Measurements from ENCODE around the gene SSU72.
"Not testable (repeated sequence)": the region's sequence is repeated elsewhere in the genome, so short reads cannot be mapped to it uniquely, and the experiment has no call there.

Gene SSU72

DNA sequence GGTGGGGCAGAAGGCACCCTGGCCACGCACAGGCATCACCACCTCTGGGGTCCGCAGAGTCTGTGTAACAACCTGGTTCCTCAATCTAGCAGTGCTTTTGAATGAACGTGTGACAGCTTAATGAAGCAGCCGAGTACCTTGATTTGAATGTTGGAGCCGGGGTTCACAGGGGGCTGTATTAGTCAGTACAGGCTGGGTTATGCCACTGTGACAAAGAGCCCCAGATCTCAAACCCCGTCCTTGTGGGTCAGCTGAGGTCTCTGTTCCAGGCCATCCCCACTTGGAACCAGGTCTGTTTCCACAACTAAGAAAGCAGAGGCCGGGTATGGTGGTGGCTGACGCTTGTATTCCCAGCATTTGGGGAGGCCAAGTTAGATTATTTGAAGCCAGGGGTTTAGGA is 44.7 kb downstream of the SSU72 start:
- DNase-seq = no peak

GRCh38 chr1:1529321-1529720 is 45.3 kb downstream of the SSU72 start:
- DNase-seq = no peak

DNA sequence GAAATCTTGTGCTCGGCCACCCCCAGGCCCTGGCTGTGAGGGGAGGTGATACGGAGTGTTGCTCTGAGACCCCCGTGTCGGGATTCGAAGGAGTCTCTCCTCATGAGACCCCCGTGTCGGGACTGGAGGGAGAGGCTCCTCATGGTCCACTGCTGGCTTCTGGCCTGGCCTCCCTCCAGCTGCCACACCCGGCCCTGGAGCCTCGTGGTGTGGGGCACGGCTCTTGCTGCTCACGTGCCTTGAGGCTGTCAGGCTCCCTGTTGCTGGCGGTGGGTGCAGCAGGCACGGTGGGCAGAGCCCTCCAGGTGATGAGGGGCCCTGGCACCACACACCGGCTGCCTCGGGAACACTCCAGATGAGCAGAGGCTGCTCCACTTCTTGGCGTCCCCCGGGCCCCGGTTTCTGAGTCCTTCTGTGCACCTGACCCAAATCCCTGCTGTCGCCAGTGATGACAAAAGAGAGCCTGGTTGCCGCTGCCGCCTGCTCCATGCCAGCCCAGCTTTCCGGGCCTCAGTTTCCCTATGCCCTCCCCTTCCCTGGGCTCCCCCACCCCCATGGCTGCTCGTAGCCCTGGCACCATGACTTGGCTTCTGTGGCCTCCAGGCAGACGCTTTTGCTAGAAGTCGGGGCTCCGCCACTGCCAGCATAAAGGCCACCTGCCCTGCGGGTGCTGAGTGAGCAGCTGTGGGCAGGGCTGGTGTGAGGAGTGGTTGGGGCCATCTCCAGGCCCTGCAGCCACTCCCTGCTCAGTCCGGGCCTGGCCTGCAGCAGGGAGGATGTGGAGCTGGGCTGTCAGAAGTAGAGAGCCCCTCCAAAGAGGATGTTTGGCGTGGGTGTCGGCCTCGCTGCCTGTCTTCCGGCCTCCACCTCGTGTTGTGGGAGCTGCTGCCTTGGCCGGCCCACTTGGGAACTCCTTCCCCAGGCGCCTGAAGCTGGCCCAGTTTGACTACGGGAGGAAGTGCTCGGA is 46.1 kb downstream of the SSU72 start:
- no peak for DNase-seq

DNA sequence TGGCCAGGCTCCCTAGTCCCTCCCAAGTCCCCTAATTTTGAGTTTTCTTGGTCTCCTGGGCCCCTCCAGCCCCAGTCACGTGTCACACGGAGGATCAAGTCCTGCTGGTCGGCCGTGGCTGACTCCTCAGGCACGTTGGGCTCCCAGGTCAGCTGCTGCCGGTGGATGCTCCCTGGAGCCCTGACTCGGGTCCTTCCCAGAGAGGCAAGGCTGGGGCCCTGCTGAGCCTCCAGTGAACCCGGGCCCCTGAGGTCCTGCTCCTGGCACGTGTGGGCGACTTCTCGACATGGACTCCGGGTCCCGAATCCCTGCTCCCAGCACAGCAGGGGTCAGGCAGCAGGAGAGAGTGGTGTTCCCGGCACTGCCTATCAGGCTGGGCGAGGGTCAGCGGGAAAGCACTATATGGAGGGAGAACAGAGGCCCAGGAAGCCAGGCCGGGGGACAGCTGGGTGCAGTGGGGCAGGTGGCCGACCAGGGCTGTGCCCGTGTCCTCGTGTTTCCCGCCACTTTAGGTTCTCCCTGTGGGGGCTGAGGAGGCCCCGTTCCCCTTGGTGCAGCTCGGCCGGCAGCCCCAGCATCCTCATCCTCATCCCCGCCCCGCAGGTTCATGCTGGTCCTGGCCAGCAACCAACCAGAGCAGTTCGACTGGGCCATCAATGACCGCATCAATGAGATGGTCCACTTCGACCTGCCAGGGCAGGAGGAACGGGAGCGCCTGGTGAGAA is 47.4 kb downstream of the SSU72 start:
- DNase-seq = no peak

GRCh38 chr1:1526476-1526875 is 48.2 kb downstream of the SSU72 start:
- DNase-seq = not testable (repeated sequence)

DNA sequence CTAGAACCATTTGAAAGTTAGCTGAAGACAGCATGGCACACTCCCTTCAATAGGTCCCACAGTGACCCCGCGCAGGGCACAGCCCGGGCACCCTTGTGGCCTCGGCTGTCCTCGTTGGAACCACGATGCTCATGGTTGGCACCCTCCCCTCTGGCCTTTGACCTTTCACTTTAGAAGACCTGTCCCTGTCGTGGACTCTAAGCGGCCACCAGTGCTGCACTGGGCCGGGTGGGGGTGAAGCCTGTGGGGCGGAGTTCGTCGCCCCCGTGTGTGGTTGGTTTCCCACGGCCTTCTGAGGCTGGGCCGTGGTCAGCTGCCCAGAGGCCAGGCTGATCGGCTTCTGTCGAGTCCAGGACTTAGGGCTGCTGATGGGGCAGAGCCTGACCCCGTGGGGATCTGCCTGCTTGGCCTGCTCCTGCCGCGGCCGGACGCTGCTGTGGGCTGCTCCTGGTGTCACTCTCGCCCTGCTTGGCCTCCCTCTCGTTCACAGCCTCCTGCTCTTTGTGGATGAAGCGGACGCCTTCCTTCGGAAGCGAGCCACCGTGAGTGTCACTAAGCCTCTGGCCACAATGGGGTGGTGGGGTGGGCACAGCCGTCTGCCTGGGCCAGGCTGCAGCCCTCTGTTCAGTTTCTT is 49.8 kb downstream of the SSU72 start:
- not testable (repeated sequence) for DNase-seq

- DNase-seq = peak in 6 of 56 donors; percentile 9 to 38 (median 26)
Measured at GRCh38 chr1:1523651-1524050, 51.0 kb downstream of the SSU72 start.

DNA sequence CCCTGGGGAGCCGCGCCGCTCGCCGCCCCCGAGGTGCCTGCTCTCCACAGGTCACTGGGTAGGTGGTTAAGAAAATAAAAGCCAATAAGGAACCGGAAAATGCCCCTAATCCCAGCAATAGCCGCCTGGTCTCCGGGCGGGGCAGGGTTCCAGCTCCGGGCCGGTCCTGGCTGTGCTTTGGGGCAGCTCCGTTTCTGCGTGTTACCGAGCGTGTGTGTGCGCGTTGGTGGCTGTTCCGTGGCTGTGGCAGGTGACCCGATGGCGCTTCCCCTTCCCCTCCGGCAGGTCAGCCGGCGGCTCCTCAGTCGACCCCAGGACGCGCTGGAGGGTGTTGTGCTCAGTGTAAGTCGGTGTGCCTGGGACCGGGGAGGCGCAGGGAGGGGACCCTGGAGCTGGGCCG is 51.4 kb downstream of the SSU72 start:
- DNase-seq = not testable (repeated sequence)

- DNase-seq = not testable (repeated sequence)
Measured at GRCh38 chr1:1522536-1522935, 52.1 kb downstream of the SSU72 start.

- no peak for DNase-seq
Measured at GRCh38 chr1:1521331-1521730, 53.3 kb downstream of the SSU72 start.

GRCh38 chr1:1519805-1520505 is 54.7 kb downstream of the SSU72 start:
- DNase-seq = not testable (repeated sequence)

GRCh38 chr1:1518621-1519007 is 56.0 kb downstream of the SSU72 start:
- DNase-seq = not testable (repeated sequence)

GRCh38 chr1:1517973-1518620 is 56.6 kb downstream of the SSU72 start:
- DNase-seq = no peak

DNA sequence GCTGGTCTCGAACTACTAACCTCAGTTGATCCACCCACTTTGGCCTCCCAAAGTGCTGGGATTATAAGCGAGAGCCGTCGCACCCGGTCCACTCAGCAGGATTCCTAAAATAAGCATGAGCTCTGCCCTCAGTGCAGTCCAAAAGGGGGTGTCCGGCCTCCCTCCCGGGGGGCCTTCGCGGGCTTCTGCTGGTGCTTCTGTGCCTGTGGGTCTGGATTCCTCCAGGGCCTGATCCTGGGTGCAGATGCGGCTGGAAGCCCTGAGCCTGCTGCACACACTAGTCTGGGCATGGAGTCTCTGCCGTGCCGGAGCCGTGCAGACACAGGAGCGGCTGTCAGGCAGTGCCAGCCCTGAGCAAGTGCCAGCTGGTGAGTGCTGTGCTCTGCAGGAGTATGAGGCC is 57.7 kb downstream of the SSU72 start:
- DNase-seq = not testable (repeated sequence)

DNA sequence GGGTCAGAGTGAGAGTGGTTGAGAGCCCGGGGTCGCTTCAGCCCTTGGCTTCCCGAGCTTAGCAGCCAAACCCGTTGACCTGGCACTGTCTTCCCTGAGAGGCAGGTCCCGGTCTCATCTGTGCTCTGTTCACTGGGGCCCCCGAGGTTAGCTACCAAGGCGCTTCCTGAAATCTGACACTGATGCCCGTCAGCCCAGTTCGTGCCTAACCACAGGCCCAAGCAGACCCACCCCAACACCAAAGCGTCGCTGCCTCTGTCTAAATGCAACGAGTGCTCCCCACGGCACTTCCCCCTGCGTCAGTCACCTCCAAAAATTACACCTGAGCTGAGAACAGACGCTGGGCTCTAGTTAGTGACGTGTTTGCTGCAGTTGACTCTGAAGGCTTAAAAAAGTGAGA is 60.3 kb downstream of the SSU72 start:
- not testable (repeated sequence) for DNase-seq

GRCh38 chr1:1513675-1514074 is 61.0 kb downstream of the SSU72 start:
- DNase-seq = not testable (repeated sequence)

GRCh38 chr1:1512425-1512824 is 62.2 kb downstream of the SSU72 start:
- DNase-seq = not testable (repeated sequence)

DNA sequence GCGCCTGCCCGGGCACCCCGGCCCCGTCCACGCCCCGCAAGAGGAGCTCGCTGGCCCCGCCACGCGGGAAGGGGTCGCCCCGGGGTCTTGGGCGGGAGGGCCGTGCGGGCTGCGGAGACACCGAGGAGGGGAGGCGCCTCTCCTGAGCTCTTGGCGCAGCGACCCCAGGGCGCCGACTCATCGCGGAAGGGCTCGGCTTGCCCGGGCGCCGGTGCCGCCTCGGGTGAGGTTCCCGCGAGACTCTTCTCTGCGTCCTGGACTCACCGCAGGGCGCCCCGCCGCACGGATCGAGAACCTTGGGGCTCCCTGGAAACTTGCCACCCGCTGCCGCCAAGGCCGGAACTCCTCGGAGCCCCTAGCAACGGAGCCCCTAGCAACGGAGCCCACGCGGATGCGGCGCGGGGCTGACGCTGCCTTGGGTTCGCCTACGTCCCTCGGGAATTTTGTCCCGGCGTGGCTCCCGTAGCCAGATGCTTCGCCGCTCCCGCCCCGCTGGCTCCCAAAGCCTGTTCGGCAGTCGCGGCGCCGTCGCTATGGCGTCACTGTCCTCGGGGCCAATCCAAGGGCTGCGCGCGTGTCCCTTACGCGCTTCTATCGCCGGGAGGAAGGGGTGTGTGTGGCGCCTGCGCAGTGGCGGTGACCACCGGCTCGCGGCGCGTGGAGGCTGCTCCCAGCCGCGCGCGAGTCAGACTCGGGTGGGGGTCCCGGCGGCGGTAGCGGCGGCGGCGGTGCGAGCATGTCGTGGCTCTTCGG is 63.0 kb downstream of the SSU72 start, which contains the start of gene ATAD3A:
TSS of gene ATAD3A (plus strand) at position 630 of the 753 bp plus-strand sequence. CDS start at position 737, 107 bp downstream.
- DNase-seq = peak in 55 of 56 donors; percentile 86 to 99 (median 96)

- no peak for DNase-seq
Measured at GRCh38 chr1:1510912-1511532, 63.6 kb downstream of the SSU72 start.

Measured in nucleus accumbens (tissue), 56 donors.